GM12864 (cell line): ENCODE results near the gene LBHD2.

Source experiments
- DNase-seq: peaks from one replicate; pipeline ENCODE4 v3.0.0-alpha.2; 2011; ENCODE audit warnings: low read depth
- H3K4me3 ChIP-seq: 2 replicates; pipeline ENCODE4 v1.5.1; 2011; ENCODE audit warnings: mild to moderate bottlenecking, low read depth, low read length, control low read depth
- CTCF ChIP-seq: IDR thresholded peaks from 2 replicates; pipeline ENCODE4 v1.5.1; 2011; ENCODE audit warnings: low read depth, mild to moderate bottlenecking, moderate library complexity, low read length, control low read depth, inconsistent platforms; ENCODE audit errors: missing control alignments

Gene LBHD2

GRCh38 chr14:103086771-103087342 is 2.8 kb downstream of the LBHD2 start:
- H3K4me3 ChIP-seq, result no peak overlapping the region
- DNase-seq, result no peak
- TF ChIP-seq CTCF, result no peak

- DNase-seq, result no peak
- no peak for TF ChIP-seq CTCF
- H3K4me3 ChIP-seq, result no peak overlapping the region
Observed at GRCh38 chr14:103087343-103087835, 3.4 kb downstream of the LBHD2 start.

- TF ChIP-seq CTCF, result no peak
- DNase-seq, result no peak
Observed at GRCh38 chr14:103088921-103089320, 4.9 kb downstream of the LBHD2 start.

GRCh38 chr14:103089386-103090335 is 5.7 kb downstream of the LBHD2 start:
- no peak for DNase-seq
- no peak for TF ChIP-seq CTCF
- no peak overlapping the region for H3K4me3 ChIP-seq

More at GRCh38 chr14:103088921-103089320, 4.9 kb downstream of the LBHD2 start:
- H3K4me3 ChIP-seq, result no peak overlapping the region

GRCh38 chr14:103090481-103091020 is 6.5 kb downstream of the LBHD2 start:
- TF ChIP-seq CTCF, result no peak
- no peak for DNase-seq
- H3K4me3 ChIP-seq, result no peak overlapping the region

- DNase-seq, result no peak
- H3K4me3 ChIP-seq, result peak overlapping the region; percentile 39
- TF ChIP-seq CTCF, result peak; percentile 58
Observed at GRCh38 chr14:103091041-103091882, 7.3 kb downstream of the LBHD2 start.
